Measurements from ENCODE around the gene CPSF4.

DNA sequence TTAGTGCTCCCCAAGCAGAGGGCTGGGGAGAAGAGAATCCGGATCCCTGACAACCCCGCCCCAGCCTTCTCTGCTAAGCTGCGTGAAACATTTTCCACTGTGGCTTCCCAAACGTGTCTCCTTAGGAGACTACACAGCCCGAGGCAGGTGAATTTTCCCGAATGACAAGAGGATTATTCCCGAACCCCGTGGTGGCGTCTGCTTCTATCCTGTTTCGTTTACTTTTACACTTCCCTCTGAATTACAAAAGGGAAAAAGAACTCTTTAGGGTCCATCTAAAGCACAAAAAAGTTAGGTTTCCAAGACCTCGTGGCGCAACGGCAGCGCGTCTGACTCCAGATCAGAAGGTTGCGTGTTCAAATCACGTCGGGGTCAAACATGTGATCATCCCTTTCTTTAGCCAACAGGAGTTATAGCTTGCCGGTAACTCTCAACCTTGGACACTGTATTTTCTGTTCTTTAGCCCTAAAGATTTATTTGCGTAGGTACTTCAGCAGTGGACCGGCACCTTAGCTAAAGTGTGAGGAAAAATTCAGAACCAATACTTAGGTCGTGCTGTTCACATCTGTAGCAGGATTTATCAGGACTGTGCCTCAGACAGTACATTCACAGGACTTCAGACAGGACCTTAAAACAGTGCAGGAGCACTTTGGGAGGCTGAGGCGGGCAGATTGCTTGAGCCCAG is 30.8 kb downstream of the CPSF4 start:
- TF ChIP-seq EZH2 (IDR thresholded peaks at IDR 0.05) (no peak), POLR2A (IDR thresholded peaks at IDR 0.05; ENCODE audit: borderline replicate concordance, extremely low read depth, insufficient read depth, insufficient read length) (no peak), POLR2AphosphoS5 (IDR thresholded peaks at IDR 0.05; ENCODE audit: low read depth, low read length) (no peak), YY1 (IDR thresholded peaks at IDR 0.05; ENCODE audit: extremely low read depth, insufficient replicate concordance, low read depth, low read length) (no peak)
- TF ChIP-seq, protein P1, sequence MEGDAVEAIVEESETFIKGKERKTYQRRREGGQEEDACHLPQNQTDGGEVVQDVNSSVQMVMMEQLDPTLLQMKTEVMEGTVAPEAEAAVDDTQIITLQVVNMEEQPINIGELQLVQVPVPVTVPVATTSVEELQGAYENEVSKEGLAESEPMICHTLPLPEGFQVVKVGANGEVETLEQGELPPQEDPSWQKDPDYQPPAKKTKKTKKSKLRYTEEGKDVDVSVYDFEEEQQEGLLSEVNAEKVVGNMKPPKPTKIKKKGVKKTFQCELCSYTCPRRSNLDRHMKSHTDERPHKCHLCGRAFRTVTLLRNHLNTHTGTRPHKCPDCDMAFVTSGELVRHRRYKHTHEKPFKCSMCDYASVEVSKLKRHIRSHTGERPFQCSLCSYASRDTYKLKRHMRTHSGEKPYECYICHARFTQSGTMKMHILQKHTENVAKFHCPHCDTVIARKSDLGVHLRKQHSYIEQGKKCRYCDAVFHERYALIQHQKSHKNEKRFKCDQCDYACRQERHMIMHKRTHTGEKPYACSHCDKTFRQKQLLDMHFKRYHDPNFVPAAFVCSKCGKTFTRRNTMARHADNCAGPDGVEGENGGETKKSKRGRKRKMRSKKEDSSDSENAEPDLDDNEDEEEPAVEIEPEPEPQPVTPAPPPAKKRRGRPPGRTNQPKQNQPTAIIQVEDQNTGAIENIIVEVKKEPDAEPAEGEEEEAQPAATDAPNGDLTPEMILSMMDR (IDR thresholded peaks at IDR 0.05 in 2 of 3, conservative IDR thresholded peaks at IDR 0.05 in 1 of 3; ENCODE audit: borderline replicate concordance in 1 of 3, insufficient read depth in 1 of 3, low read depth in 2 of 3, low read length in 2 of 3), result no peak
